AG04449 (cell line): Measurements from ENCODE around the gene AEBP1.

ENCODE experiments used
- CTCF ChIA-PET: fragments of 350-600 bp; formaldehyde crosslinking; extraction: SDS; loops from one replicate; lab custom pipeline; 2021; ENCODE audit warnings: antibody characterized with exemption; lab: Yijun Ruan, JAX
- POLR2A ChIA-PET: fragments of 400-600, 350-600 bp; formaldehyde crosslinking; extraction: SDS; loops from one replicate; lab custom pipeline; 2020; ENCODE audit warnings: antibody characterized with exemption, inconsistent platforms; lab: Yijun Ruan, JAX
- DNase-seq: peaks from one replicate; pipeline ENCODE4 v3.0.0-alpha.2; 2010; ENCODE audit warnings: low read depth, low spot score
- H3K4me3 ChIP-seq: 2 replicates; pipeline ENCODE4 v1.5.1; 2011; ENCODE audit warnings: low read depth, mild to moderate bottlenecking, control low read depth, low read length
- CTCF ChIP-seq: IDR thresholded peaks from one replicate; pipeline ENCODE4 v1.5.1; 2011; ENCODE audit warnings: mild to moderate bottlenecking, moderate library complexity, low read length, control low read depth, inconsistent platforms; ENCODE audit not compliant: insufficient read depth; ENCODE audit errors: missing control alignments

Gene AEBP1

GRCh38 chr7:44150466-44150832 lies 46.3 kb downstream of the AEBP1 start:
- ChIA-PET POLR2A (interaction anchor here (1.4 kb wide), 1 partner anchor 13 kb away, joined by 4 read pairs; no protein-coding TSS in a partner anchor), CTCF (interaction anchor here (1.2 kb wide), 1 partner anchor 11 kb away, joined by 4 read pairs; no protein-coding TSS in a partner anchor)
- H3K4me3 ChIP-seq, result no peak overlapping the region
- TF ChIP-seq CTCF, result no peak
- no peak for DNase-seq

- POLR2A ChIA-PET, result interaction anchor here (1.4 kb wide), 1 partner anchor 12 kb away, joined by 4 read pairs; no protein-coding TSS in a partner anchor
- no peak for DNase-seq
- CTCF ChIA-PET, result interaction anchor here (1.2 kb wide), 1 partner anchor 10 kb away, joined by 4 read pairs; no protein-coding TSS in a partner anchor
- TF ChIP-seq CTCF, result no peak
- H3K4me3 ChIP-seq, result no peak overlapping the region
These were observed 47.1 kb downstream of the AEBP1 start for GRCh38 chr7:44150966-44151941.

- no peak for TF ChIP-seq CTCF
- CTCF ChIA-PET, result no interaction called here
These were observed 47.8 kb downstream of the AEBP1 start for GRCh38 chr7:44151956-44152355.

GRCh38 chr7:44152971-44153947 lies 49.1 kb downstream of the AEBP1 start:
- POLR2A ChIA-PET, result no interaction called here
- no peak for TF ChIP-seq CTCF
- CTCF ChIA-PET, result interaction anchor here (1.4 kb wide), 1 partner anchor 12 kb away, joined by 6 read pairs; no protein-coding TSS in a partner anchor
- no peak for DNase-seq
- no peak overlapping the region for H3K4me3 ChIP-seq

More at GRCh38 chr7:44151956-44152355, 47.8 kb downstream of the AEBP1 start:
- no peak overlapping the region for H3K4me3 ChIP-seq
- DNase-seq, result no peak
- POLR2A ChIA-PET, result no interaction called here

GRCh38 chr7:44153948-44154335 lies 49.8 kb downstream of the AEBP1 start:
- POLR2A ChIA-PET, result no interaction called here
- H3K4me3 ChIP-seq, result no peak overlapping the region
- DNase-seq, result no peak
- TF ChIP-seq CTCF, result no peak
- CTCF ChIA-PET, result interaction anchor here (1.4 kb wide), 1 partner anchor 11 kb away, joined by 6 read pairs; no protein-coding TSS in a partner anchor
